NCI-H345 (cell line): ENCODE data around the gene PNLIPRP3.
A peak's percentile ranks its signal among the peaks of the same experiment; 100 is the strongest.

ENCODE experiments used
- DNase-seq: peaks from one replicate; lab custom pipeline; 2025; lab: John Stamatoyannopoulos, UW

The PNLIPRP3 gene

GRCh38 chr10:116511365-116511764 is 83.7 kb downstream of the PNLIPRP3 start:
- DNase-seq, result no peak

GRCh38 chr10:116521424-116522290 is 94.0 kb downstream of the PNLIPRP3 start:
- DNase-seq, result peak; percentile 50

DNA sequence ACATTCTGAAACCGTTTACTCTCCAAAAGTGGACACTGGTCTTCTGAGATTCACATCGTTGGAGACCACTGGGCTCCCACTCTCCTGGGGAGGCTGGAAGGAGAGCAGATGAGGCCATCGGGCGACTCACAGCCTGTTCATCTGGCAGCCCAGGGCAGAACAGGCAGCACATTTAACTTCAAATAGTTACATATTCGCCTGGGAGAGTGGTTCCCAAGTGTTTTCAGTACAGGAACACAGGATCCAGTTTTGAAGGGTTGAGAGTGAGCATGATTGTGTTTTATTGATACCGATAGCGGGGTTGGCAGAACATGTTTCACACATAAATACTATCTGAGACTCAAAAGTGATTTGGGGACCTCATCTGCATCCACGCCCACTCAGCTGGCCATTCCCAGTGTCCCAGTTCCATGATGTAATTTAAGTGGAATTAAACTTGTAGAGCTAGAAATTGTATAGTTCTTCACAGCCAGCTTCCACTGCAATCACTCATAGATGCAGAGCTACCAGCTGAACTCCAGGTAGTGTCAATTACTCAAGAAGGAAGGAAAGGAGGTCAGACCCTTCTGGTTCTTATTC is 95.2 kb downstream of the PNLIPRP3 start:
- DNase-seq, result no peak

- DNase-seq, result no peak
Measured at GRCh38 chr10:116524736-116525135, 97.1 kb downstream of the PNLIPRP3 start.

DNA sequence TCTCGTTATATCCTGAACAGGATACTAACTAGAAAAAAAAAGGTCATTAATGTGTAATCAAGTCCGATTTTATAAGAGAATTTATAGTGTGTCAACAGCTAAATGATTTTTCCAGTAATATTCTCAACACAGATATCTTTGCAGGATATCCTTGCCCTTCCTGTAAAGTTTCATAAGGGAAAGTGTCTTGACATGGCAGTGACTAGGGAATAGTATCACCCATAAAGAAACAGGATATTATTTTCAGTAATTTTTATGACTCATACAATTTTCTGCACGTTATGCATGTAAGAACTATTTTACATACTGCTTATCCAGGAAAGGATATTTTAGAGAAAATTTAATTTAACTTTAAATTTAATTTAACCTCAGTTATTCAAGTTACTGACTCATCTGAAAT is 98.6 kb downstream of the PNLIPRP3 start:
- DNase-seq, result no peak
